H9 (cell line): ENCODE results near the gene ZBTB16. TPM values are rescaled to one million over a fixed set of nuclear protein-coding genes. Genes with fewer than 3 reads are reported as not detected.

Source experiments
- DNase-seq: peaks from one replicate; pipeline ENCODE4 v3.0.0-alpha.2; 2017
- H2AFZ ChIP-seq: one replicate; pipeline ENCODE4 v1.6.1; 2013; ENCODE audit warnings: mild to moderate bottlenecking, low read length, control low read depth, moderate library complexity
- H2AK5ac ChIP-seq: 2 replicates; pipeline ENCODE4 v1.6.1; 2013; ENCODE audit warnings: low read length, control low read depth, mixed read lengths; ENCODE audit not compliant: insufficient read length
- H2BK120ac ChIP-seq: one replicate; pipeline ENCODE4 v1.6.1; 2013; ENCODE audit warnings: low read depth, mild to moderate bottlenecking, low read length, control low read depth, inconsistent platforms; ENCODE audit not compliant: poor library complexity, severe bottlenecking
- H2BK12ac ChIP-seq: 2 replicates; pipeline ENCODE4 v1.6.1; 2013; ENCODE audit warnings: low read length, control low read depth, mixed read lengths, low read depth; ENCODE audit not compliant: insufficient read length
- H2BK15ac ChIP-seq: 2 replicates; pipeline ENCODE4 v1.6.1; 2013; ENCODE audit warnings: low read depth, low read length, control low read depth
- H2BK20ac ChIP-seq: one replicate; pipeline ENCODE4 v1.6.1; 2013; ENCODE audit warnings: low read depth, mild to moderate bottlenecking, low read length, control low read depth, inconsistent platforms; ENCODE audit not compliant: poor library complexity, severe bottlenecking
- H2BK5ac ChIP-seq: 2 replicates; pipeline ENCODE4 v1.6.1; 2013; ENCODE audit warnings: low read length, control low read depth, mixed read lengths; ENCODE audit not compliant: insufficient read length
- H3K14ac ChIP-seq: 2 replicates; pipeline ENCODE4 v1.6.1; 2013; ENCODE audit warnings: low read length, control low read depth; ENCODE audit not compliant: insufficient read depth
- H3K18ac ChIP-seq: 2 replicates; pipeline ENCODE4 v1.6.1; 2013; ENCODE audit warnings: low read depth, mild to moderate bottlenecking, mixed read lengths, low read length, control low read depth; ENCODE audit not compliant: insufficient read length
- H3K23ac ChIP-seq: 2 replicates; pipeline ENCODE4 v1.6.1; 2013; ENCODE audit warnings: low read length, control low read depth, mixed read lengths, low read depth; ENCODE audit not compliant: insufficient read length
- H3K23me2 ChIP-seq: 2 replicates; pipeline ENCODE4 v1.6.1; 2013; ENCODE audit warnings: low read depth, mild to moderate bottlenecking, mixed read lengths, low read length, control low read depth; ENCODE audit not compliant: insufficient read length, poor library complexity, severe bottlenecking
- H3K27ac ChIP-seq: 2 replicates; pipeline ENCODE4 v1.5.1; 2013; ENCODE audit warnings: low read length, control low read depth, mixed read lengths, low read depth; ENCODE audit not compliant: insufficient read length
- H3K27me3 ChIP-seq: 2 replicates; pipeline ENCODE4 v1.6.1; 2013; ENCODE audit warnings: low read length, control low read depth, inconsistent platforms; ENCODE audit not compliant: insufficient read depth
- H3K4ac ChIP-seq: 2 replicates; pipeline ENCODE4 v1.6.1; 2013; ENCODE audit warnings: low read depth, mild to moderate bottlenecking, control low read depth, inconsistent platforms, low read length, moderate library complexity
- H3K4me1 ChIP-seq: 2 replicates; pipeline ENCODE4 v1.6.1; 2013; ENCODE audit warnings: low read length, control low read depth, inconsistent platforms; ENCODE audit not compliant: insufficient read depth
- H3K4me2 ChIP-seq: 2 replicates; pipeline ENCODE4 v1.6.1; 2013; ENCODE audit warnings: low read length, control low read depth, mixed read lengths; ENCODE audit not compliant: insufficient read length, insufficient read depth
- H3K56ac ChIP-seq: 2 replicates; pipeline ENCODE4 v1.6.1; 2013; ENCODE audit warnings: low read depth, mild to moderate bottlenecking, mixed read lengths, low read length, control low read depth; ENCODE audit not compliant: insufficient read length
- H3K79me1 ChIP-seq: 2 replicates; pipeline ENCODE4 v1.6.1; 2013; ENCODE audit warnings: low read depth, mild to moderate bottlenecking, moderate library complexity, low read length, control low read depth, inconsistent platforms; ENCODE audit not compliant: insufficient read depth, poor library complexity, severe bottlenecking
- H3K79me2 ChIP-seq: 2 replicates; pipeline ENCODE4 v1.6.1; 2013; ENCODE audit warnings: low read length, control low read depth, inconsistent platforms; ENCODE audit not compliant: insufficient read depth
- H3K9ac ChIP-seq: 2 replicates; pipeline ENCODE4 v1.6.1; 2013; ENCODE audit warnings: low read length, control low read depth, mixed read lengths; ENCODE audit not compliant: insufficient read length; ENCODE audit errors: extremely low read depth
- H3K9me3 ChIP-seq: one replicate; pipeline ENCODE4 v1.6.1; 2013; ENCODE audit warnings: low read depth, low read length, inconsistent platforms; ENCODE audit not compliant: control insufficient read depth
- H3T11ph ChIP-seq: one replicate; pipeline ENCODE4 v1.6.1; 2013; ENCODE audit warnings: mild to moderate bottlenecking, low read length, control low read depth, inconsistent platforms
- H4K20me1 ChIP-seq: one replicate; pipeline ENCODE4 v1.6.1; 2013; ENCODE audit not compliant: control insufficient read depth, insufficient read length, insufficient read depth
- H4K5ac ChIP-seq: 2 replicates; pipeline ENCODE4 v1.6.1; 2013; ENCODE audit warnings: low read depth, mild to moderate bottlenecking, mixed read lengths, low read length, control low read depth; ENCODE audit not compliant: insufficient read length
- H4K8ac ChIP-seq: replicated peaks from 2 replicates; pipeline ENCODE4 v1.6.1; 2013; ENCODE audit warnings: low read length, control low read depth, mixed read lengths, low read depth; ENCODE audit not compliant: insufficient read length
- H4K91ac ChIP-seq: 2 replicates; pipeline ENCODE4 v1.6.1; 2013; ENCODE audit warnings: low read depth, mild to moderate bottlenecking, moderate library complexity, mixed read lengths, low read length, control low read depth; ENCODE audit not compliant: insufficient read length
- H3K27ac Mint-ChIP-seq, 3 experiments: 2 replicates in 2 of 3; 3 replicates in 1 of 3; pipeline ENCODE4 v1.8.0; 2020 to 2021; ENCODE audit warnings: mixed read lengths in 3 of 3, mild to moderate bottlenecking in 1 of 3, moderate library complexity in 1 of 3
- H3K27me3 Mint-ChIP-seq: 2 replicates; pipeline ENCODE4 v1.8.0; 2021; ENCODE audit warnings: low read depth, mild to moderate bottlenecking, moderate library complexity, mixed read lengths
- H3K36me3 Mint-ChIP-seq, 3 experiments: 2 replicates in 2 of 3; 3 replicates in 1 of 3; pipeline ENCODE4 v1.8.0; 2020 to 2021; ENCODE audit warnings: low read depth in 3 of 3, mixed read lengths in 3 of 3; ENCODE audit not compliant: insufficient read depth in 1 of 3
- H3K4me1 Mint-ChIP-seq, 2 experiments: 2 replicates each; pipeline ENCODE4 v1.8.0; 2020; ENCODE audit warnings: mixed read lengths in 2 of 2
- H3K4me3 Mint-ChIP-seq, 2 experiments: 2 replicates in 1 of 2; 3 replicates in 1 of 2; pipeline ENCODE4 v1.8.0; 2020 to 2021; ENCODE audit warnings: mild to moderate bottlenecking in 2 of 2, mixed read lengths in 2 of 2, moderate library complexity in 1 of 2
- H3K9me3 Mint-ChIP-seq, 2 experiments: 2 replicates in 1 of 2; 3 replicates in 1 of 2; pipeline ENCODE4 v1.8.0; 2020; ENCODE audit warnings: mild to moderate bottlenecking in 2 of 2, mixed read lengths in 2 of 2, moderate library complexity in 1 of 2
- WGBS: extraction: QIAGEN DNeasy Blood & Tissue Kit; methylation state at CpG from one replicate; pipeline ENCODE4 v1.1.7; 2013; ENCODE audit warnings: missing lambda C conversion rate, low lambda C conversion rate, mixed read lengths; ENCODE audit not compliant: insufficient read length; ENCODE audit errors: extremely low coverage; 5-methylcytosine and 5-hydroxymethylcytosine counted together
- total RNA-seq: library from RNA; stranded (reverse); gene quantifications from 2 replicates; pipeline ENCODE4 v1.2.1, GENCODE V29; 2021
- TF ChIP-seq, protein P1 (sequence below): fragments of 200-600 bp; sonication (generic); conservative IDR thresholded peaks from 3 replicates; pipeline ENCODE4 v1.8.0; 2021; ENCODE audit warnings: antibody characterized with exemption, mild to moderate bottlenecking

ZBTB16 gene
- total RNA-seq, 1 experiment from 2014 or later = not detected

DNA sequence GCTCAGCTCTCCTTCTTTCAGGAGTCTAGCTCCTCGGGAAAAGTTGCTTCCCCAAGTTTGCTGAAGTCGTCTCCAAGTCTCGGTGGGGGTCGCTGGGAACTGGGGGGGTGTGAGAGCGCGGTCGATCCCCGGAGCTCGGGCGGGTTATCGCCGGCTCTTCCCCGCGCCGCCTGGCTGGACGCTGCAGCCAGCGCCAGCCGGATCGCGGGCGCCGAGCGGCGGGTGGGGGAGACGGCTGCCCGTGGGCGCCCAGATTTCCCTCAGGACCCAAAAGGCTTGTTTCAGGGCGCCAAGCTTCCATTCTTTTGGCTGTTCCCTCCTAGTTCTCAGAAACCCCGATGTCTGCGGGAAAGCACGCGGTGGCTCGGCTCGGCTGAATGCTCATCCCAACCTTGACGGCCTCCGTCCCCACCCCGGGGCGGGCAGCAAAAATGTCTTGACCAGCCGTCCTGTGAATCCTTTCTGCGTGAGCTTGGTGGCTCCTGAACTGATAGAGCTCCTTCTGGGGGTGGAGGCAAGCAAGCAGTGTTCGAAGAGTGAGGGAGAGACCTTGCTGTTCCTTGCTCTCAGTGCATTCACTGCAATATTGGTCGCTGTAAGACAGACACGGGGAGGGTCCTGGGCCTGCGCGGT is 1.7 kb downstream of the ZBTB16 start:
- H2BK20ac ChIP-seq = no peak overlapping the region
- Mint-ChIP-seq H3K27ac (no peak overlapping the region), H3K36me3 (no peaks in the 10 kb centered on the region), H3K4me1 (peaks cover 18 to 33% of the 10 kb centered on the region in 2 experiments), H3K4me3 (peak overlapping the region; percentile 77 to 90), H3K27me3 (peaks cover 99% of the 10 kb centered on the region), H3K9me3 (no peaks in the 10 kb centered on the region)
- H4K5ac ChIP-seq = no peak overlapping the region
- H3K14ac ChIP-seq = peak overlapping the region; percentile 60; the same call in 1 of the 2 replicates
- no peak overlapping the region for H3T11ph ChIP-seq
- H3K4me2 ChIP-seq = peak overlapping the region; percentile 62
- no peaks in the 10 kb centered on the region for H3K79me2 ChIP-seq
- H4K8ac ChIP-seq = no peak overlapping the region
- H3K56ac ChIP-seq = no peak overlapping the region
- DNase-seq = no peak
- H2BK120ac ChIP-seq = no peak overlapping the region
- no peak overlapping the region for H3K18ac ChIP-seq
- H4K91ac ChIP-seq = no peak overlapping the region
- H2AFZ ChIP-seq = no peak overlapping the region
- H3K27ac ChIP-seq = no peak overlapping the region
- TF ChIP-seq, protein P1, sequence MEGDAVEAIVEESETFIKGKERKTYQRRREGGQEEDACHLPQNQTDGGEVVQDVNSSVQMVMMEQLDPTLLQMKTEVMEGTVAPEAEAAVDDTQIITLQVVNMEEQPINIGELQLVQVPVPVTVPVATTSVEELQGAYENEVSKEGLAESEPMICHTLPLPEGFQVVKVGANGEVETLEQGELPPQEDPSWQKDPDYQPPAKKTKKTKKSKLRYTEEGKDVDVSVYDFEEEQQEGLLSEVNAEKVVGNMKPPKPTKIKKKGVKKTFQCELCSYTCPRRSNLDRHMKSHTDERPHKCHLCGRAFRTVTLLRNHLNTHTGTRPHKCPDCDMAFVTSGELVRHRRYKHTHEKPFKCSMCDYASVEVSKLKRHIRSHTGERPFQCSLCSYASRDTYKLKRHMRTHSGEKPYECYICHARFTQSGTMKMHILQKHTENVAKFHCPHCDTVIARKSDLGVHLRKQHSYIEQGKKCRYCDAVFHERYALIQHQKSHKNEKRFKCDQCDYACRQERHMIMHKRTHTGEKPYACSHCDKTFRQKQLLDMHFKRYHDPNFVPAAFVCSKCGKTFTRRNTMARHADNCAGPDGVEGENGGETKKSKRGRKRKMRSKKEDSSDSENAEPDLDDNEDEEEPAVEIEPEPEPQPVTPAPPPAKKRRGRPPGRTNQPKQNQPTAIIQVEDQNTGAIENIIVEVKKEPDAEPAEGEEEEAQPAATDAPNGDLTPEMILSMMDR = no peak
- no peak overlapping the region for H3K4ac ChIP-seq
- H2BK5ac ChIP-seq = no peak overlapping the region
- peaks cover 65% of the 10 kb centered on the region for H3K27me3 ChIP-seq
- no peaks in the 10 kb centered on the region for H4K20me1 ChIP-seq
- H3K9me3 ChIP-seq = no peaks in the 10 kb centered on the region
- no CpG with 5 or more reads among the region's 45 CpGs for WGBS
- H3K23me2 ChIP-seq = peaks cover 17% of the 10 kb centered on the region
- no peak overlapping the region for H3K23ac ChIP-seq
- H3K4me1 ChIP-seq = no peaks in the 10 kb centered on the region
- H2BK15ac ChIP-seq = no peak overlapping the region
- no peak overlapping the region for H3K9ac ChIP-seq
- no peak overlapping the region for H2BK12ac ChIP-seq
- H2AK5ac ChIP-seq = no peak overlapping the region
- H3K79me1 ChIP-seq = no peaks in the 10 kb centered on the region
